Colonic mucosa (tissue), 4 donors: ENCODE data around the gene EEF1A1. TPM values are rescaled to one million over a fixed set of nuclear protein-coding genes. Genes with fewer than 3 reads are reported as not detected.
"Not testable (repeated sequence)": the region's sequence is repeated elsewhere in the genome, so short reads cannot be mapped to it uniquely, and the experiment has no call there.

Experiments used
- DNase-seq: peaks from one replicate; pipeline ENCODE4 v3.0.0-alpha.2; 2020
- H3K27ac ChIP-seq: fragments of 200-600 bp; one replicate; pipeline ENCODE4 v1.8.0; 2021
- H3K27me3 ChIP-seq: fragments of 200-600 bp; one replicate; pipeline ENCODE4 v1.8.0; 2021
- H3K36me3 ChIP-seq: fragments of 200-600 bp; one replicate; pipeline ENCODE4 v1.8.0; 2021
- H3K4me1 ChIP-seq: fragments of 200-600 bp; one replicate; pipeline ENCODE4 v1.8.0; 2021; ENCODE audit warnings: mild to moderate bottlenecking
- H3K4me3 ChIP-seq: fragments of 200-600 bp; one replicate; pipeline ENCODE4 v1.8.0; 2021
- H3K9ac ChIP-seq, 2 donors: one replicate each; pipeline ENCODE4 v1.7.0; 2013; ENCODE audit warnings: control low read depth in 2 of 2, low read depth in 2 of 2, low read length in 2 of 2
- H3K9me3 ChIP-seq: fragments of 200-600 bp; one replicate; pipeline ENCODE4 v1.8.0; 2021
- intact Hi-C: fragments of 100-400 bp; cut with DNase I; formaldehyde crosslinking; loops from one replicate; pipeline ENCODE4 v1.14.1; 2022
- total RNA-seq, 2 donors: library from RNA; stranded (reverse); fragmentation: NEBNext Ultra II Directional in 1 of 2; extraction: Animal tissue kit (Norgen Biotek cat#: 25700) in 1 of 2; gene quantifications; one replicate each; pipeline ENCODE4 v1.2.1, GENCODE V29; 2021
- TF ChIP-seq, protein P1 (sequence below): fragments of 200-600 bp; IDR thresholded peaks from one replicate; pipeline ENCODE4 v1.8.0; 2022; ENCODE audit warnings: antibody characterized with exemption, mild to moderate bottlenecking
- donor health status: healthy.
- donor health status: DM: no; HTN: no; CAD: no.
- donor health status: DM: no; HTN: no; CAD: no.

EEF1A1 gene
- total RNA-seq, 2 donors from 2014 or later, result 7,049 to 8,990 TPM

GRCh38 chr6:73519926-73520687, 725 bp downstream of the EEF1A1 start:
- intact Hi-C loops, result loop anchor here (5.0 kb wide), 1 partner anchor 58 kb away; the partner anchor contains the start of gene MTO1
- Histone ChIP-seq H3K36me3 (peaks cover 6% of the 10 kb centered on the region), H3K27me3 (no peaks in the 10 kb centered on the region), H3K4me3 (peak overlapping the region; percentile 77), H3K4me1 (peaks cover 3% of the 10 kb centered on the region), H3K9me3 (no peaks in the 10 kb centered on the region), H3K9ac (peak overlapping the region; percentile 98 to 99), H3K27ac (peak overlapping the region; percentile 99)
- TF ChIP-seq, protein P1, sequence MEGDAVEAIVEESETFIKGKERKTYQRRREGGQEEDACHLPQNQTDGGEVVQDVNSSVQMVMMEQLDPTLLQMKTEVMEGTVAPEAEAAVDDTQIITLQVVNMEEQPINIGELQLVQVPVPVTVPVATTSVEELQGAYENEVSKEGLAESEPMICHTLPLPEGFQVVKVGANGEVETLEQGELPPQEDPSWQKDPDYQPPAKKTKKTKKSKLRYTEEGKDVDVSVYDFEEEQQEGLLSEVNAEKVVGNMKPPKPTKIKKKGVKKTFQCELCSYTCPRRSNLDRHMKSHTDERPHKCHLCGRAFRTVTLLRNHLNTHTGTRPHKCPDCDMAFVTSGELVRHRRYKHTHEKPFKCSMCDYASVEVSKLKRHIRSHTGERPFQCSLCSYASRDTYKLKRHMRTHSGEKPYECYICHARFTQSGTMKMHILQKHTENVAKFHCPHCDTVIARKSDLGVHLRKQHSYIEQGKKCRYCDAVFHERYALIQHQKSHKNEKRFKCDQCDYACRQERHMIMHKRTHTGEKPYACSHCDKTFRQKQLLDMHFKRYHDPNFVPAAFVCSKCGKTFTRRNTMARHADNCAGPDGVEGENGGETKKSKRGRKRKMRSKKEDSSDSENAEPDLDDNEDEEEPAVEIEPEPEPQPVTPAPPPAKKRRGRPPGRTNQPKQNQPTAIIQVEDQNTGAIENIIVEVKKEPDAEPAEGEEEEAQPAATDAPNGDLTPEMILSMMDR, result no peak
- DNase-seq, result peak; percentile 69

DNA sequence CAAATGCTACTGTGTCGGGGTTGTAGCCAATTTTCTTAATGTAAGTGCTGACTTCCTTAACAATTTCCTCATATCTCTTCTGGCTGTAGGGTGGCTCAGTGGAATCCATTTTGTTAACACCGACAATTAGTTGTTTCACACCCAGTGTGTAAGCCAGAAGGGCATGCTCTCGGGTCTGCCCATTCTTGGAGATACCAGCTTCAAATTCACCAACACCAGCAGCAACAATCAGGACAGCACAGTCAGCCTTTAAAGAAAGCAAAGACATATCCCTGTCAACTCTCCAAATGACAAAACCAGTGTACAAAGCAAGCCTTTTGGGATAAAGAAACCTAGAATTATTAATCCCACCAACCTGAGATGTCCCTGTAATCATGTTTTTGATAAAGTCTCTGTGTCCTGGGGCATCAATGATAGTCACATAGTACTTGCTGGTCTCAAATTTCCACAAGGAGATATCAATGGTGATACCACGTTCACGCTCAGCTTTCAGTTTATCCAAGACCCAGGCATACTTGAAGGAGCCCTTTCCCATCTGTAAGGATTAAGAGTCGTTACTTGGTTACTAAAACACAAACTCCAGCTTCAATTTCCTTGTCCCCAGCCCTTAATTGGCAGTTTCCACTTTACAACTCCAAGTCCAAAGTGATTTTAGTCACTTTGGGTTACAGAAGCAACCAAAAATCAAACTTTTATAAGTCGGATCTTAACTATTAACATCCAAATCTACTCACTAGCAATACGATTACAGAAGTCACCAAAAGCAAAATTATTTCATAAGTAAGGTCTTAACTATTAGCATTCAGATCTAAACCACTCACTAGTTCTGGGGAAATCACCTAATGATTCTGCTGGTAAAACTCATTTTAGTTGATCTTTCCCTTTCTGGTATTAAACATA, 1.6 kb downstream of the EEF1A1 start:
- H3K27me3 ChIP-seq, H3K36me3 ChIP-seq, H3K9me3 ChIP-seq, DNase-seq, intact Hi-C loops, H3K4me1 ChIP-seq: not testable (repeated sequence)
- H3K9ac ChIP-seq, result peak overlapping the region; percentile 98 to 99
- peak overlapping the region; percentile 77 for H3K4me3 ChIP-seq
- peak overlapping the region; percentile 99 for H3K27ac ChIP-seq

GRCh38 chr6:73518100-73518981, 2.5 kb downstream of the EEF1A1 start:
- not testable (repeated sequence) for DNase-seq

DNA sequence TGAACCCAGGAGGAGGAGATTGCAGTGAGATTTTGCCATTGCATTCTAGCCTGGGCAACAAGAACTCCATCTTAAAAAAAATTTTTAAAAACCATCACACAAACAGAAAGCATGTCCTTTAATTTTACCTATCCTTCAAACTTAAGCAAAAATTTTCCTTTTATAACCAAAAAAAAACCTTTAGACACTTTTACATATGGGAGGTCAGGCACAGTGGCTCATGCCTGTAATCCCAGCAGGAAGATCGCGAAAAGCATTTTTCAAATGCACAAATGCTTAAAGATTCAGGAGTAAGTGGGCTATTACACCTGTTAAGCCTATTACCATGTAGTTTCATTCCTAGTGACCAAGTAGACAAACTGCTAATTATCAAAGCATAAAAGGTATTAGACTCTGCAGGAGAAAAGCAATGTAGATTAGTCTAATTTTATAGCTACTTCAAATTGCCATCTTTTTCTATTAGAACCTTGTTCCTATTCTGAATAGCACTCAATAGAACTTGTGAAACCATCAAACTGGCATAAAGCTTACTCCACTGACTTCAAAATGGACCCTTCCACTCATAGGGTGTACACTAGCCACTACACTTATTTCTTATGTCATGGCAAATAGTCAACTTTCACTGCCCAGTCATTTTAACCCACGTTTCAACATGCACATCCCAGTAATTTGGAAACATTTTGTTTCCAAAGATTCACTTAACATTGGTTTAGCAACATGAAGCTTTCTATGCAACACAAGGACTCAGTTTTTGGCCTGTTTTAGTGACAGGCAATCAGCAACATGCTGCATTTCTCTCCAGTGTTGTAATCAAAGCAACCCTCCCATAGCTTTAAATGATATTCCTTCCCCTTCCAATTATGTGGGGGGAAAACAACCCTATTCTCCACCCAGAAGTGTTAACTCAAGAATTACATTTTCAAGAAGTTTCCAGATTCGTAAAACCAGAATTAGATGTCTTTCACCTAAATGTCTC, 4.0 kb downstream of the EEF1A1 start:
- intact Hi-C loops, result loop anchor here (2.0 kb wide), 1 partner anchor 92 kb away; no protein-coding TSS in a partner anchor
- no peaks in the 10 kb centered on the region for H3K9me3 ChIP-seq
- H3K27me3 ChIP-seq, result no peaks in the 10 kb centered on the region
- peak overlapping the region in 1 of 2 donors; percentile 7 for H3K9ac ChIP-seq
- H3K36me3 ChIP-seq, result peaks cover 6% of the 10 kb centered on the region
- peak overlapping the region; percentile 12 for H3K27ac ChIP-seq
- TF ChIP-seq, protein P1, result no peak
- no peak for DNase-seq
- no peaks in the 10 kb centered on the region for H3K4me1 ChIP-seq
- H3K4me3 ChIP-seq, result no peak overlapping the region

More at GRCh38 chr6:73518100-73518981, 2.5 kb downstream of the EEF1A1 start:
- intact Hi-C loops, H3K27ac ChIP-seq, H3K36me3 ChIP-seq, H3K27me3 ChIP-seq, H3K4me1 ChIP-seq, H3K9me3 ChIP-seq: not testable (repeated sequence)
- Histone ChIP-seq H3K4me3 (peak overlapping the region; percentile 19), H3K9ac (peak overlapping the region in 1 of 2 donors; percentile 99)

DNA sequence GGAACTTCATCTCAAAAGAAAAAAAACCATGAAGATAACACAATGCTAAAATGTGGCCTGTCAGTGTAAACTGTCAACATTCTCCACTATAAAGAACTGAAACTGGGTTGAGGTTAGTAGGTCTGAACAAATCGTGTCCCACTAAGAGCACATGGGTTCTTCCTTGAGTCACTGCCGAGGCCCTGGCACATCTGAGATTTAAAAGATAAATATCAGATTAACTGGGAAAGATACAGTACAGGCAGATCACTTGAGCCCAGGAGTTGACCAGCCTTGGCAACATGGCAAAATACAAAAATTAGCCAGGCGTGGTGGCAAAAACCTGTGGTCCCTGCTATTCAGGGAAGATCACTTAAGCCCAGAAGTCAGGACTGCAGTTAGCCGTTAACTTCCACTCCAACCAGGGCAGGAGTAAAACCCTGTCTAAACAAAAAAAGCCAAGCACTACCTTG, 5.6 kb downstream of the EEF1A1 start:
- Histone ChIP-seq H3K9ac (no peak overlapping the region), H3K27ac (peak overlapping the region; percentile 12), H3K4me3 (no peak overlapping the region), H3K27me3 (no peaks in the 10 kb centered on the region), H3K36me3 (peaks cover 6% of the 10 kb centered on the region), H3K9me3 (no peaks in the 10 kb centered on the region), H3K4me1 (no peaks in the 10 kb centered on the region)
- intact Hi-C loops, result no loop called here
- DNase-seq, result no peak
- TF ChIP-seq, protein P1, result no peak
